HUDEP-2 (cell line): ENCODE data around the gene PTPRE.

ENCODE experiments used
- DNase-seq, 76 experiments: peaks; one replicate each; lab custom pipeline; 2025; ENCODE audit not compliant: unreplicated experiment in 76 of 76; lab: John Stamatoyannopoulos, UW

PTPRE gene

DNA sequence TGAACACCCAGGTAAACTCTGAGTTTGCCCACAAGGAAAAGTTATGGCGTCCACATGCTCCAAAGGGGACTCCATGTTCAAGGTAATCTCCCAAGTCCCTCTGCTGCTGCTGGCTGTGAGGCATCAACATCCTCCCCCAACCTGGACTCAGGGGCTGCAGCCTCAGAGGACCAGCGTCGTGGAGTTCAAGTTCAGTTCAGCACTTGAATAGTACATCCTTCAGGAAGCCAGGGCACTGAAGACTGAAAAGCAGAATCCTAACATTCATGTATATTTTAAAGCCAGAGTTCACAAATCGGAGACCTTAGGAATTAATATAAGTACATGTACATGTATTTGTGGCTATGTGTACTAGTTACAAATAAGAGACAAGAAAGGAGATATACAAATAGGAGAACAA lies 90.4 kb downstream of the PTPRE start:
- no peak for DNase-seq

- DNase-seq: no peak
Measured at GRCh38 chr10:127997937-127998336, 91.0 kb downstream of the PTPRE start.

- no peak for DNase-seq
Measured at GRCh38 chr10:127998501-127999144, 91.7 kb downstream of the PTPRE start.

DNA sequence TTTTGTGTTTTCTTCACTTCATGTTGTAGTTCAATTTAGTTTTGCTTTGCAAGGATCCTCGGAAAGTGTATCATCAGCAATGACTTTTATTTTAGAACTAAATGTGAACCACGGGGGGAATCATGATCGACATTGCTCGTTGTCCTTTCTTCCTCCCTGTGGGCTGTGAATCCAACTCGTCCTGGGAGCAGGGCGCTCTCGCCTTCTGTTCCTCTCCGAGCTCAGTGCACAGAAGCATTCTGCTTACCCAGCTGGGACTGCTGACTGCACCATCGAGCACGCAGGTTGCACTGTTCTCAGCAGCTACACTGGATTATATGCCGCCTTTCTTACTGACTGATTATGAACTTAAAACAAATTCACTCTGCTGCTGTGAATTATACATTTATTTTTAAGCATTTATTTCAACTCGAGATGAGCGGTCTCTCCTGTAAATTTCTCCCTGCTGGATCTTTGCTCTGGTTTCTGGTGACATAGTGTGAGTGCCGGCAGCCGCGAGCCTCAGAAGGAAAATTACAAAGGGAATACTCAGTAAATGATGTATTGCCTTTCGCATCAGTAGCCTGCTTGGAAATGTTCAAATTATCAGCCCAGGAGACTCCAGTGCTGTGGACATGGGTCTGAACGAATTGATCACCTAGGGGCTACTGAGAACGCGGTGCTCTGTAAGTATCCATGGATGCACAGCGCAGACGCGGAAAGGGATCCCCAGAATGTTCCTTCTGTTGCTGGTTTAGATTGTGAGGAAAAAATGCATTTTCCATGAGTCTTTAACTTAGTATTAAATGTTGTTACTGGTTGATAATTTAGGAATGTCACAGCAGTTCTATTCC lies 92.6 kb downstream of the PTPRE start:
- no peak for DNase-seq

GRCh38 chr10:128000471-128001362 lies 93.8 kb downstream of the PTPRE start:
- no peak for DNase-seq

DNA sequence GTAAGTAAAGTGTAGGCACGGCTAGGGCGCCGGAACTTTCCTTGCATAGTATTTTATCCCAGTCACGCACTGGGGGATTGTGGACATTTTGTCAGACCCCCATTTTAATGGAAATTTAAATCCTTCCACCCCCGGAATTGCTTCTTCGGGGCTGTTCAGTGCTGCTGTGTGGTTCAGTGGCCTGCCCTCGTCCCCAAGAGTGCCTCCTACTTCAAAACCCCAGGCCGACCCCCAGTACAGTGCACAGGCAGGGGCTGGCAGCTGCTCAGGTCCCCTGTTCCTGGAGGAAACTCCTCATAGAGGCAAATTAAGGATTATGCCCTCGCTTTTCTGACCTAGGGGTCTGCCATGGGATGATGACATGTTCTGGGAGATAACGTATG lies 94.5 kb downstream of the PTPRE start:
- no peak for DNase-seq

- no peak for DNase-seq
Measured at GRCh38 chr10:128001849-128002248, 94.9 kb downstream of the PTPRE start.

DNA sequence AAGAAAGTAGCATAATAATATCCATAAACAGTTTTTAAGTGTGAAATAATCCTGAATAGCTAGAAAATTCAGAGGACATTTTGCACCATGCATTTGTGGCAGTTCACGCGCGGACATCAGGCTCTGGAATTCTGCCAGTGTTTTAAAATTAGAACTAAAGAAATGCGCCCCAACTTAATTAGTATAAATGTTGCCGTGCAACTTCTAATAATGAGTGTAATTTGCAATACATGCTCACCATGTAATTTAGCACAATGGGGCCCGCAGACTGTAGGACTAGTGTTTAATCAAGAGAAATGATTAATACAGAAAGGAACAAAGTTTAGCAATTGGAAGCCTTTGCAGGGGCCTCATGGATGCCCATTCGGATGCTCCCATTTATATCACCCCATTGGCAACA lies 96.6 kb downstream of the PTPRE start:
- no peak for DNase-seq

GRCh38 chr10:128005858-128006257 lies 99.0 kb downstream of the PTPRE start:
- no peak for DNase-seq

GRCh38 chr10:128007056-128007455 lies 100.2 kb downstream of the PTPRE start:
- no peak for DNase-seq

DNA sequence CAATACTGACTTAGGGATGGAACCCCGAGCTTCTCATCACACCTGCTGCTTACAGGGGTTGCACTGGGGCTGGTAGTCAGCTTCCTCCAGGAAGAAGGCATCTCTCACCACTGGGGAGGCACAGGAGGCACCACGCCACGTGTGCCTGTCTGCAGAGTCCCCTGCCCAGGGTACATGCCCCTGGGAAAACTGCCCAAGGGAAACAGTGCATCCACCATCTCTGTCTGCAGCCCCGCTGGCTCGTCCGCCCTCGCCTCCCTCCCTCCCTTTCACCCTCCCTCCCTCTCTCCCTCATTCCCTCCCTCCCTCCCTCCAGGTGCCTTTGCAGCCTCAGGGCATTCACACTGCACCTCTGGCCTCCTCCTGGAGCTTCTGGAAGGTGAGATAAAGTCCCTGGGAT lies 101.1 kb downstream of the PTPRE start:
- no peak for DNase-seq

DNA sequence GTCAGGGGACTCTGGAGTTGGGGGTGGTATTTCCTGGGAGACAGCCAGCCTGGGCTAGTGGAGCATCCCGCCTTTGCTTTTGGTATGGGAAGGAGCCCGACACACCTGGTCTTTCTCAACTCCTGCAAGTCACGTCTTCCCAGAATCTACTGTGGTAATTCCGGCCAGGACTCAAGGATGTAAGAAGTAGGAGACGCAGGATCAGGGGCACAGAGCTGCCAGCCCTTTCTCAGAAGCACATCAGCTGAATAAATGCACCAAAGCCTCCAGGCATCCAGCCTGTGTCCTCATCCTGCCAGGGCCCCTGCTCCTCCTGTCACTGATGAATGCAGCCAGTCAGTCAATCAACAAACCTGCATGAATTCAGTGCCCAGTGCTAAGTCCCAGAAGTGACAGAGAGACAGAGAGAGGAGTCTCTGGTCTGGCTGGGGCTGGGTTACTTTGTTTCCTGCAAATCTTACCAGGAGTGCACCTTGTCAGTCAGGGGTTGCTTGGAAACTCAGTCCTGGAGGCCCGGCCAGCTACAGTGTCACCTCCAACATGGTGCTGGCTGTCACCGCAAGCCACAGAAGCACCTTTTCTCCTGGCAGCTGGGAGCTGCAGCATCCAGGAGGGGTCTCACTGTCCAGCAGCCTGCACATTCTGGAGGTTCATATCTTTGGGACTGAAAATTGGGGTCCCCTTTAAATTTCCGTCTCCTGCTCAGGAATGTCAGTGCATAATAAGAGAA lies 101.8 kb downstream of the PTPRE start:
- DNase-seq: no peak

DNA sequence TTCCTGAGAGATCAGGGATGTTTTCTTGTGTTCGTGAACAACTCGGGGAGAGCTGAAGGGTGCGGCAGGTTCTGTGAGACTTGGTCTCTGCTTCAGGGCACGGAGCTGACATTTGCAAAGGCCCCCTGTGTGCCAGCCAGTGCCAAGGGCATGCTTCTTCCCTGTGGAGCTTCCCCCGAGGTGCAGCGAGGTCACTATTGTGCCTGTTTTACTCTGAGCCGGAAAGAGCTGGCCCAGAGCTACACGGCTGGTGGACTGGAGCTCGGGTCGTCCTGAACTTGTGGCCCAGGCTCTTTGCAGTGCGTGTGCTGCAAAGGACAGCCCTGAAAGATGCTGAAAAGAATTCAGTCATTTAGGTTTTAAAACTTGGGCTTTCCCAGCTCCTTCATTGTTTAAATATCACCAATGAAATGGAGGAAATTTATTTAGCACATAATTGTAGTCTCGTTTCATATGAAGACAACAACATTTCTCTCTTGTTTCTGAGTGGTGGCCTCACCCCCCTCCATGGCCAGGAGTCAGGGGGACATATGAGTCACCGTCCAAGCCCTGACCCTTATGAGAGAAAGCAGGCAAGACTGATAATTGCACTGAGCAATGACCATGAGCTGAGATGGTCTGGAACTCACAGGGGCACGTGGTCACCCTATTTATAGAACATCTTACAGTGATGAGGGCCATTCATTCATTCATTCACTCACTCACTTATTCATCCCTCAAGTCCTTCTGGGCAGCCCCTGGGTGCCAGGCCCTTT lies 102.6 kb downstream of the PTPRE start:
- DNase-seq: no peak

DNA sequence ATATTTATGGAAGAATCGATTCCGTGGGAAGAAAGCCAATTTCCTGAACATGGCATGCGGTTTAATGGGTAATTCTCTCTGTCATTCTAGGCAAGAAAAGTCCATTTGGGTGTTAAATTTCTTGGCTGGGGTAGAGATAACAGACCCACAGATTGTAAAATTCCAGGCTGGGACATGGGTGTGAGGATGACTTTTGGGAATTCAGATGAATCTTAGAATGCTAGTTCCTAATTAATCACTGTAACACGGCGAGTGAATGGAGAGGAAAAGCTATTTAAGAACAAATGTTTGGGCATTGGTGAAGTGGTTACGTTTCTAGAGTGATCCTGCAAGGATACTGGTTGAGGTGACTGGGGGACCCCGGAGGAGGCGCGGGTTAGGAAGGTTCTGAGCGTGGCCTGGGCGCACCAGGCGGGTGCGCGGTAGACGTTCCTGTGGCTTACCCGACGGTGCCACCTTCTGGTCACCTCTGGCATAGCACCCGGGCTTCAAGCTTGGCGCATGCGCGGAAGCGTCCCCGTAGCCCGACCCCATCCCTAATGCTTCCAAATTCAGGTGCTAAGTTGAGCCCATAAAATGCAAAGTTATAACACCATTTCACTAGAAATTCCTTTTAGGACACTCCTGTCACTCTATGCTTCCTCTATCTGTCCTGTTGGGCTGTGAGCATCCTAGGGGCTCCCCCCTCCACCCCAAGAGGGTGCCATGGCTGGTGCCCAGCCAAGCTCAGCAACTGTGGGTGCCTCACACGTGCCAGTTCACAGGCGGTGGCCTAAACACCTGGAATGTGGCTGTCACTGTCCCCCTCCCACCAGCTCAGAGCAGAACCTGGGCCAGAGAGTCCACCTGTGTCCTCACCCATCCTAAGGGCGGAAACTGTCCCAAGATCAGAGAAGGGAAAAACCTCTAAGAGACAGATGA lies 104.4 kb downstream of the PTPRE start:
- peak in 69 of 76 experiments; percentile 3 to 78 (median 51) for DNase-seq

DNA sequence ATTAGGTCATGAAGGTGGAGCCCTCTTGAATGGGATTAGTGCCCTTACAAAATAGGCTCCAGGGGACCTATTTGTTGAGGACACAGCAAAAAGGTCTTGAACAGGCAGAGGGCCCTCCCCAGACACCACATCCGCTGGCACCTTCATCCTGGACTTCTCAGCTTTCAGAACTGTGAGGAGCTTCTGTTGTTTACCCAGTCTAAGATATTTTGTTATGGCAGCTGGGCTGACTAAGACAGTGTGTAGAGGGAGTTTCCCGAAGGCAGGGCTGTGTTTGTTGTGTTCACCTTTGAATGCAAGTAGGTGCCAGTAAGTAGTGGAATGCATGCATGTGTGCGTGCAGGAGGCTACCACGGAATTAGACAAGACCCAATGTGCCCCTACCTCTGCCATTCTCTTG lies 106.7 kb downstream of the PTPRE start:
- DNase-seq: no peak

DNA sequence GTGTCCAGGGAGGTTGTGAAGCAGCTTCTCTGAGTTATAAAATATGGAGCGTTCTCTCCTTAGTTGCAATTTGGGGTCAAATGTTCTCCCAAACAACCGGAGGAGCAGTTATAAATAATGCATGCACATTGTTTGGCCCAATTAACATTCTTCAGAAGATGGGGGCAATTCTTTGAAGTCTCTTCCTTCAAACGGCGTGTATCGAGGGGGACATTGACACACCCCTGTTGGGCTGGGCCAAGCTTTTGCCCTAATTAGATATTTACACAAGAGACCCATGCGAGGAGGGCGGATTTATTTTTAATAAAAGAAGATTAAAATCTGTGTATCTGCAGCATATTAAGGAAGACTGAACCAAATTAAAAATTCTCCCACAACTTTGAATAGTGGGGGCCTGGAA lies 107.3 kb downstream of the PTPRE start:
- DNase-seq: no peak

DNA sequence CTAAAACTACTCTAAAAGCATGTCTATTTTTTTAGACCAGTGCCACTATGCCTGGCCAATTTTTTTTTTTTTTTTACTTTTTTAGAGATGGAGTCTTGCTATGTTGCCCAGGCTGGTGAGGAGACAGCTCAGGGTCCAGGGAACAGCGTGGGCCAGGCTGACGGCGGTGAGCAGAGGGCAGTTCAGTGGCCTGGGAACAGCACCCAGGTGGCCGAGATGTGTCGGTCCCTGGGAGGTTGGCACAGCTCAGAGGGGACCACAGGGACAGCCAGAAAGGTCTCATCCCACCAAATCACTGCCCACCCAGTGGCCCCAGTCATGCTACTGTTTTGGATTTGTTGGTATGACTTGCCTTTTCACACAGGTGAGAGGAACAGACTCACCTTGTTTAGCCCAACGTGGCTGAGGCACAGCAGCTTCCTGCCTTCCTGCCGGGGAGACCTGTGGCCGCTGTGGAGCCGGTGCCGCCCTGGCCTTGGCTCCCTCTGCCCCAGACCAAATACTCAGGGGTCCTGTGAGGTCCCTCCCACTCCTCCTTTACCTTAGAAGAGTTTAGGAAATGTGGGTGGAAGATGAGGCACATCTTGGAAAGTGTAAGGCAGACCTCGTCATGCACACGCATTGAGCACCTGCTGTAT lies 109.6 kb downstream of the PTPRE start:
- no peak for DNase-seq

- no peak for DNase-seq
Measured at GRCh38 chr10:128017822-128018221, 110.9 kb downstream of the PTPRE start.
